GM19351 (cell line): ENCODE measurements around the gene GDF15.
"Not testable (repeated sequence)": the region's sequence is repeated elsewhere in the genome, so short reads cannot be mapped to it uniquely, and the experiment has no call there.

Source experiments
- ATAC-seq: cut with Tn5 transposase; IDR thresholded peaks from one replicate; pipeline ENCODE4 v1.9.1; 2021; ENCODE audit warnings: mild to moderate bottlenecking, moderate library complexity; ENCODE audit not compliant: unreplicated experiment

GDF15 gene

DNA sequence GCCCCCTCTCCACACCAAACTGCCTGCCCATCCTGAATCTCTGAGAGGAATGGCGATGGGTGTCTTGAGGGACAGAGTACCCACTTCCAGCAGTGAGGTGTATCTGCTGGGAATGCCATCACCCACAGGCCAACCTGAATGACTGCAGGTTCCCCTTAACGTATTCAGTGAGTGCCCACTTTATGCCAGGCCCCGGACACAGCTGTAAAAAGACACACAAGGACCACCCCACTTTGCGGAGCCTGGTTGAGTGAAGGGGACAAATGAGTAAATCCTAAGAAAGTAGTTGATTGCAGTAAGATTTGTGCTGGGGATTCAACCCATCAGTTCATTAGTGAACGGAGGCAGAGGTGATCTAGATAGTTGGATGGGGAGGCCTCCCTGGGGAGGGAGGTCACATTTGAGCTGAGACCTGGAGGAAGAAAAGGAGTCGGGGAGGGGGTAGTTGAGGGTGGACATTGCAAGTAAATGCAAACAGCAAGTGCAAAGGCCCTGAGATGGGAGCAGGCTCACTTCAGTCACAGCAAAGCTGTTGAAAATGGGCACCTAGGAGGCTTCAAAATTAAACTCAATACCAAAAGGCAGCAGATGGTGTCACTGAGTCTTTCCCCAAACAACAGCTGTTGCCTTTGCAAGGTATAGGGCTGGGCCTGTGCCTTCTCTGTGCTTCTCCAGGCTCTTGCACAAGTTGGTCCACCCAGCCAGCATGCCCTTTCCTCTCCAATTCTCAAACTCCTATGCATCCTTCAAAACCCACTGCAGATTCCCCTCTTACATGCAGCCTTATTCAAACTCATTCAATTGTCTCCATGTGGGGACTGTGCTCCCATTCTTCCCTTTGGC is 4.3 kb downstream of the GDF15 start:
- ATAC-seq = no peak

DNA sequence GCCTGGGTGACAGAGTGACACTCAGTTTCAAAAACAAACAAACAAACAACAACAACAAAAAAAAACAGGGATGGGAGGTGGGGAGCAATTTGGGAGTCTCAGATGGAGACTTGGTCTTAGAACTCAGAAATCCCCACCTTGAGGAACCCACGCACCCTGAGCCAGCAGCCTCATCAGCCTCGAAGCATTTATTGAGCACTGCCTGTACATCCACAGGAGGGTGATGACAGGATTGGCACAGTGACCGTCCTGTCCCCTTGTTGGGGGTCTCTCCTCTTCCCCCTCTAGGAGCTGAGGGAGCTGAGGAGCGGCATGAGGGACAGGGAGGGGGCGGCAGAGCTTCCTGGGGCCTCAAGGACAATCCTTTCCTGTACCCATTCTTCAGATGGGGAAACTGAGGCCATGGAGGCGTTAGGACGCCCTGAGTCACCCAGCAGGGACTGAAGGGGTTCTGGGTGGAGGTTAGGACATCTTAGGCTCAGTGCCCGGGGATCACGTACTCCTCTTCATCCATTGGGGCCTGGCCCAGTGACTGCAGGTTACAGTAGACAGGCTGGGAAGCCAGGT is 5.6 kb downstream of the GDF15 start:
- no peak for ATAC-seq

DNA sequence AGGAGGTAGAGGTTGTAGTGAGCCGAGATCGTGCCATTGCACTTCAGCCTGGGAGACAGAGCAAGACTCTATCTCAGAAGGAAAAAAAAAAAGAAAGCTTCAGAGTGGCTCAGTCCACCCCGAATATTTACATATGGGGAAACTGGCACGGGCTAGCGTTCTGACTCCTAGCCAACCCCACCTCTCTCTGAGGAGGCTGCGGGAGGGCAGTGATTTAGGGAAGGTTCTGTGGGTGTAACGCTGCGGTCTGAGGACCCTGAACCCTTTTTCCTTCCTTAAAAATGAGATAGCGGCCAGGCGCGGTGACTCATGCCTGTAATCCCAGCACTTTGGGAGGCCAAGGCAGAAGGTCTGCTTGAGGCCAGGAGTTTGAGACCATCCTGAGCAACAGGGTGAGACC is 6.5 kb downstream of the GDF15 start:
- ATAC-seq = no peak

DNA sequence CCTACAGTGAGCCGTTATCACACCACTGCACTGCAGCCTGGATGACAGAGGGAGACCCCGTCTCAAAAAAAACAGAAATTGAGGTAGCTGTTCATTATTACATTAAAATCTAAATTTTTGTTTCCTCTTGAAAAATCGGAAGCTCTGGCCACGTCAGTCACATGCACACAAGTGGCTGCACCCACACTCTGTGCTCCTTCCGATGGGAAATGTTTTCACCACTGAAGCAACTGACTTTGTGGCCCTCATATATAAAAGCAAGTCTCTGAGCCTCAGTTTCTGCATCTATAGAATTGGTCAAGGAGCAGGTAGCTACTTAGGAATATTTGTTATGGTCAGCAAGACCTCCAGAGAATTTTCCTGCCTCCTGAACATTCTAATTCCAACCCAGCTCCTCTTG is 7.0 kb downstream of the GDF15 start:
- no peak for ATAC-seq

DNA sequence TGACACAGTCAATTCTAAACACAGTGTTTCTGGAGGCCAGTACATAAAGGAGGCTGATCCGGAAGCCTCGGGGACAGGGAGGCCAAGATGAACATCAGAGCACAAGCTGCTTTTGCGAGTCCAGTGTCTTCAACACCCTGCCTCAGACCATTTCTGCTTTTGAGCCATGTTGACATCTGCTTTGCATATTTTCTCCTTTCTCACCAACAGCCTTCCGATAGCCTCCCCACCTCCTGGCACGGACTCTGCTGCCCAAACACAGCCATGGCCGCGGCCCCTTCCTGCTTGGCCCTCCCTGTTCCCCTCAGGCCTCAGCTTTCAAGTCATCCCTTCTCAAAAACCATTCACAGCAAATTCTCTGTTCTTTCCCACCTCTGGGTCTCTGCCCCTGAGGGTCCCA is 7.9 kb downstream of the GDF15 start:
- no peak for ATAC-seq

DNA sequence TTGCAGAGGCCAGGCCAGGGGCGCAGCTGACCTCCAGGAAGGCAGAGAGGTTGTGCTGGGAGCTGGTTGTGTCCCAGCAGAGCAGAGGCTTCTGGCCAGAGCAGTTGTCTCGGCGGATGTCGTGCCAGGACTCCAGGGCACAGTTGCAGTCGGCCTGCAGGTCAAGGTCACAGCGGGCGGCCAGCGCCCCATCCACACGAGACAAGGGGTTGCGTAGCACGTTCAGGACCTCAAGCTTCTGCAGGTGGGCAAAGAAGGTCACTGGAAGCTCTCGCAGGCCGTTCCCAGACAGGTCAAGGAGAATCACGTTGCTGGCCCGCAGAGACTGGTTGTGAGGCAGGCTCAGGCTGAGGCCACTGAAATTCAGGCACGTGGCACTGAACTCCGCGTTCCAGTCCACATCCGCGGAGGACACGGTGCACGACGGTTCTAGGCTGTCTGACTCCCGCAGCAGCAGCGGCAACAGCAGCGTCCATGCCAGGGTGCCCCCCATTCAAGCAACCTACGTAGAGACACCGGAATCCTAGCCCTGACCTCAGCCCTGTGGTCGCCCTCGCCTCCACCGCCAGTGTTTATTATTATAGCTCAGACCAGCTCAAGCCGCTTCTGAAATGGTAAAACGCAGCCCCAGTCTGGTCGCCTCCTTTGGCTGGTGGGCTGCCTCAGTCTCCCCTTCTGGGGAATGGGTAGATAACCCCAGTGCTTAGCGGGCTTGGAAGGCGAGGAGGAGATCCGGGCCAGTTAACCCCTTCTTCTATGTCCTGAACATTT is 10.7 kb downstream of the GDF15 start:
- no peak for ATAC-seq

DNA sequence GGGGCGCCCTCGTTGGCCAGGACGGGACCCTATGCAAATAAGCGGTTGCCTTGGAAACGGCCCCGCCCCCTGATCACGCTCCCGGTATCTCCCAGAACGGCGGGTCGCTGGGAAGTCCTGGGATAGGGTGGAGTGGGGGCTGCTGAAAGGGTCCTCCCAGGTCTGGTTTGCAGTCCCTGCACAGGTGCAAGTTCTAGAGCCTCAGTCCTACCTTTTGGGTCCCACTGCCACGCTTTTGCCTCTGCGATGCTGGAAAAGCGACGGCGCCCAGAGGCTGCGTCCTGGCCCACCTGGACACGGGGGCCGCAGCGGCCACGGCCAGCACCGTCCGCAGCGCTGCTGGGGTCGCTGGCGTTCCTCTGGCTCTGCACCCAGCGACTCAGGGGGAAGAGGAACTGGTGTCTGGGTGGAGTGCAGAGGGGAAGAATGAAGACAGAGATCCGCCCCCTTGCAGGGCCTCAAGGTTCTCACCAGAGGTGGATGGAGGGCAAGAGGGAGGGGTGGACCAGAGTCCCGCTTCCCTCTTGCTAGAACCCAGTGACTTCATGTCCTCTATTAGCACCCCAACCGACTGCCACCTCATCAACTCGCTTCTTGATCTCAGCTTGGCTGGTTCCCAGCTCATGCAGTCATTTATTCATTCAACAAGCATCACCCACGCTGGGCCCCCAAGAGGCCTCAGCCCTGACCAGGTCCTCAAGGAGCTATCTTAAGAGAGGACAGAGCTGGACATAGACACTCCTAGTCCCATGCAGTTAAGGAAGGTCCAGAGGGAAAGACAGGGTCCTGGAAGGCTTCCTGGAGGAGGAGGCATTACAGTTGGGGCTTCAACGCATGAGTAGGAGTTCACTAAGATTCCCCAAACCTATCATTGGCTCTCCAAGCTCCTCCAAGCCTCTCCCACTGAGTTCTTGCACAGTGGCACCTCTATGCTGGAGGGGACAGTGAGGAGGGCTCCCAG is 11.6 kb downstream of the GDF15 start, which contains the start of gene LRRC25:
TSS of gene LRRC25 (minus strand) at position 381 of the 961 bp plus-strand sequence. CDS start 659 bp downstream, outside the sequence.
- no peak for ATAC-seq

DNA sequence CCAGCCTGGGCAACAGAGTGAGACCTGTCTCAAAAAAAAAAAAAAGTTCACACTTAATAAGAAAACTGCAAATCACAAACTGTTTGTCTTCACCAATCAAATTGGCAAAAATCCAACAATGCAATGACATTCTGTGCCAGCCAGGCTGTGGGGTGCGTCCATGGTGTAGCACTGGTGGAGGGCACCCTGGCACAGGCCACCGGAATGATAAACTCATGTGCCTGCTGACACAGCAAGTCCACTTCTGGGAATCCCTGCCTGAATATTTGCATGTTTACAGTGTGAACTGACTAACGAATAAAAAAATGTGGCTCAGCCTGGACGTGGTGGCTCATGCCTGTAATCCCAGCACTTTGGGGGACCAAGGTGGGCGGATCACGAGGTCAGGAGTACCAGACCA is 13.1 kb downstream of the GDF15 start:
- no peak for ATAC-seq

DNA sequence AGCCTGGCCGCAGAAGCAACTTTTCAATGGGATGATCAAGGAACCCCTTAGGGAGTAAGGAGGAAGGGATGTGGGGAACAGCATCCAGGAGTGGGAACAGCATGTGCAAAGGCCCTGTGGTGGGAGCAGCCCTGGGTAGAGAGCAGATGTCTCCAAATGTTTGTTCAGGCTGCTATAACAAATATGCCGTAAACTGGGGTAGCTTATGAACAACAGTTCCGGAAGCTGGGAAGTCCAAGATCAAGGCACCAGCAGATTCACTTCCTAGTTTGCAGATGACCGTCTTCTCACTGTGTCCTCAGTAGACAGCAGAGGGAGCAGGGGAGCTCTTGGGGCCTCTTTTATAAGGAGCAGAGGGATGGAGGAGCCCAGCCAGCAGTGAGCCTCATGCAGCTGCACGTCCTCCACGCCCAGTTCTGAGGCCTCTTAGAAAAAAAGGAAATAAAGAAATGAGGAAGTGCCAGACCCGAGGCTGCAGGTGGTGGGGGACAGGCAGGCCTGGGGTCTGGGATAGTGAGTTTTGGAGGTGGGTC is 15.7 kb downstream of the GDF15 start:
- ATAC-seq = no peak

DNA sequence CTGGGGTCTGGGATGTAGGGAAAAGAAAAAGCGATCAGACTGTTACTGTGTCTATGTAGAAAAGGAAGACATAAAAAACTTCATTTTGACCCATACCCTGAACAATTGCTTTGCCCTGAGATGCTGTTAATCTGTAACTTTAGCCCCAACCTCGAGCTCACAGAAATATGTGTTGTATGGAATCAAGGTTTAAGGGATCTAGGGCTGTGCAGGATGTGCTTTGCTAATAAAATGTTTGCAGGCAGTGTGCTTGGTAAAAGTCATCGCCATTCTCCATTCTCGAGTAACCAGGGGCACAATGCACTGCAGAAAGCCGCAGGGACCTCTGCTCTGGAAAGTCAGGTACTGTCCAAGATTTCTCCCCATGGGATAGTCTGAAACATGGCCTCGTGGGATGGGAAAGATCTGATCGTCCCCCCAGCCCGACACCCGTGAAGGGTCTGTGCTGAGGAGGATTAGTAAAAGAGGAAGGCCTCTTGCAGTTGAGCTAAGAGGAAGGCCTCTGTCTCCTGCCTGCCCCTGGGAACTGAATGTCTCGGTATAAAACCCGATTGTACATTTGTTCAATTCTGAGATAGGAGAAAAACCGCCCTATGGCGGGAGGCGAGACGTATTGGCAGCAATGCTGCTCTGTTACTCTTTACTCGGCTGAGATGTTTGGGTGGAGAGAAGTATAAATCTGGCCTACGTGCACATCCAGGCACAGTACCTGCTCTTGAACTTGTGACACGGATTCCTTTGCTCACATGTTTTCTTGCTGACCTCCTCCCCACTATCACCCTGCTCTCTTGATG is 16.7 kb downstream of the GDF15 start:
- ATAC-seq = not testable (repeated sequence)

DNA sequence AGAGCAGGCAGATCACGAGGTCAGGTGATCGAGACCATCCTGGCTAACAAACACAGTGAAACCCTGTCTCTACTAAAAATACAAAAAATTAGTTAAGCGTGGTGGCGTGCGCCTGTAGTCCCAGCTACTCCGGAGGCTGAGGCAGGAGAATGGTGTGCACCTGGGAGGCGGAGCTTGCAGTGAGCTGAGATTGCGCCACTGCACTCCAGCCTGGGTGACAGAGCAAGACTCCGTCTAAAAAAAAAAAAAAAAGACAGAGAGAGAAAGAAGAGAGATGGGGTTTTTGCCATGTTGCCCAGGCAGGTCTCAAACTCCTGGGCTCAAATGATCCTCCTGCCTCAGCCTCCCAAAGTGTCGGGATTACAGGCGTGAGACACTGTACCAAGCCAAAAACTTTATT is 19.8 kb downstream of the GDF15 start:
- ATAC-seq = not testable (repeated sequence)

DNA sequence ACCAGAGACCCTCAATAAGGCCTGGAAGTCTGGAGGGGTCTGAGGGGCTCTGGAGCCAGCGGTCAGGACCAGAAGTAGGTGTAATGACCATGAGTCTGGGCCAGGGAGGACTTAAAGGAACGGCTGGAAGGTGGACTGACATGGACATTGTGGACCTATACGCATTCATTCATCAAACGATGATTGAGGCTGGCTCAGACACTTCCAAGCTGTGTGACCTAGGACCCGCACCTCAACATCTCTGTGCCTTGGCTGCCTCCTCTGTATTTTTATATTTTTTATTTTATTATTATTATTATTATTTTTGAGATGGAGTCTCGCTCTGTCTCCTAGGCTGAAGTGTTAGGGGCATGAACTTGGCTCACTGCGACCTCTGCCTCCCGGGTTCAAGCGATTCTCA is 20.8 kb downstream of the GDF15 start:
- ATAC-seq = no peak

DNA sequence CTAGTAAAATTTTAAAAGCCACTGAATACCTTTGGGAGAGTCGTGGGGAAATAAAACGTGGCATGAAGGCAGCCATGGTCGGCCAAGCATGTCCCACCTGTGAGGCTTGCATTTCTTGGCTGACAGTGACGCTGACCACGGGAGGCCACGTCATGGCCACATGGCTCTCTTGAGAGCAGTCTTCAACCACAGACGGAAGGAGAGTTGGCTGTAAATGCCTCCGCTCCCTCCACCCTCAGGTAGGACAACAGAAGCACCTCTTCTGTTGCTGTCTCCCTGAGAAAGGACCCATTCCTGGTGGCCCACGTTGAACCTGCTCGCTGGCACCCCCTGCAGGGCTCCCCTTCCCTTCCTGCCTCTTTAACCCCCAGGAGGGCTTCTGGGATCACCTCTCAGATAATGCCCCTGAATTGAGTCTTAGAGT is 22.1 kb downstream of the GDF15 start:
- ATAC-seq = no peak

DNA sequence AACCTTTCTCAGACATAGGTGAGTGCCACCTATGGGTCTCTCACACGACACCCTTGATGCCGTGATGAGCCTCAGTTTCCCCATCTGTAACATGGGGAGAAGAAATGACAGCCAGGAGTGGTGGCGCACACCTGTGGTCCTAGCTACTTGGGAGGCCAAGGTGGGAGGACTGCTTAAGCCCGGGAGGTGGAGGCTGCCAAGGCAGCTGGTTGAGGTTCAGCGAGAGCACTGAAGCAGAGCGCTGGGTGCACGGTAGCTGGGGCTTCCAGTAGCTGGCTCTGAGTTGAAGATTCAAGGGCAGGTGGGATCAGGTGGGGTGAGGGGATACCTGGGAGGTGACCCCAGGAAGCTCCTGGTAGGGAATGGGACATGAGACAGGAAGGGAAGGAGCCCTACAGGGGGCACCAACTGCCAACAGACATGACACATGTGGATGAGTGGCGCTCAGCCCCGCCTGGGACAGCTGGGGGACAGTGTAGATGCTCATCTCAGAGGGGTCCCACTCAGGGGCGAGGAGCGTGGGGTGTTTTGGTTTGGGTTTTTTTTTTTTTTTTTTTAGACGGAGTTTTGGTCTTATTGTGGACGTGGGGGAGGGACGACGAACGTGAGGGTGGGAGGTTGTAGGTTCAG is 26.8 kb downstream of the GDF15 start:
- ATAC-seq = no peak

DNA sequence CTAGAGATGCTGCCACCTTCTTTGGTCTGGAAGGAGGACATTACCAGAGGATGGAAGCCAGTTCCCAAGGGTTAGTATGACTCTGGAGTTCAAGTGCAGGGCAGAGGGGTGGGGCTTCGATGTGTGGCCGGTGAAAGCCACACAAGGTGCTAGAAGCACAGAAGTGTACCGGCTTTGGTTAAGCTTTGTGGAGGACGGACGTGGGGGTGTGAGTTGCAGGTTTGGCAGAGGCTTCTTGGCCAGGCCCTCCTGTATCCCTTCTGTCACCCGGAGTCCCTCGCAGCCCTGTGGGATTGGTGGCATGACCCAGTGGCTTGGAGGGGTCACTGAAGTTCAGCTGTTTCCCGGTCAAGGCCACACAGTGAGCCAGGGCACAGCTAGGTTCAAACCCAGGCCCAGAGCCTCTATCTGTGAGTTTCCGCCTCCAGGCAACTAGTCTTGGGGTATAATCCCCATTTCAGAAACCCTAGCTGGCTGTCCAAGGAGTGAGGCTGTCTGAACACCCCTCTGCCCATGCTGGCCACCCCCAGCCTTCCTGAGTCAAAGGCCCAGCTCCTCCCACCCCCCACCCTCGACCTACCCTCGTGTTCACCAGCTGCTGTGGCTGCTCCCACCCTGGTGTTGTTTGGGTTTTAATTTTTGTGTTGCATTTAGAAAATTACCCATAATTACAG is 28.7 kb downstream of the GDF15 start:
- no peak for ATAC-seq

DNA sequence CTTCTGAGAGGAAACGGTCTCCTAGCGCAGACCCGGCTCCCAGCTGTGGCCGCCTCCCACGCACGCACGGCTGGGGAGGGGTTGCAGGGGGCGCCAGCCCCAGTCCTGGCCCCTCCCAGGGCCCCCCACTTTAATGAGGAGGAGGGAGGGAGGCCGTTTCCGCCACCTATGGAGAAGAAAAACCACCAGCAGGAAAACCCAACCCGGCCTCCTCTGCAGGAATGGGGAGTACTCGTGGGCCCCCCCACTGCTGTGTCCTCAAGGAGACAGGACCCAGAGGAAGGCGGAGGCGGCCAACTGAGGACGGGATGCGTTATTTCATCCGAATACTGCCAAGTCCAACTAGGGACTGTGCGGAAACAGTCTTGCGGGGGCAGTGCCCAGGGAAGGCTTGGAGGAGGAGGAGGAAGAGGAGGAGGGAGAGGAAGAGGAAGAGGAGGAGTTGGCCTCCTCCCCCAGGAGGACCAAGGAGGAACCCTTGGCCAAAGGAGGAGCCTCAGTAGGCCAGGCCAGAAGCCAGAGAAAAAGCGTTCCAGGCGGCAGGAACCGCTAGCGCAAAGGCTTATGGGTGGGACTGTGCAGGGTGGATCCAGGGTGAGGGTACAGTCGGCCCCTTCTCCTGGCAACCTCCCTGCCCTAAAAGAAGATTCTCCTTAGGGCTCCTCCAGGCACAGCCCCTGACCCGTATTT is 29.4 kb downstream of the GDF15 start:
- ATAC-seq = no peak

DNA sequence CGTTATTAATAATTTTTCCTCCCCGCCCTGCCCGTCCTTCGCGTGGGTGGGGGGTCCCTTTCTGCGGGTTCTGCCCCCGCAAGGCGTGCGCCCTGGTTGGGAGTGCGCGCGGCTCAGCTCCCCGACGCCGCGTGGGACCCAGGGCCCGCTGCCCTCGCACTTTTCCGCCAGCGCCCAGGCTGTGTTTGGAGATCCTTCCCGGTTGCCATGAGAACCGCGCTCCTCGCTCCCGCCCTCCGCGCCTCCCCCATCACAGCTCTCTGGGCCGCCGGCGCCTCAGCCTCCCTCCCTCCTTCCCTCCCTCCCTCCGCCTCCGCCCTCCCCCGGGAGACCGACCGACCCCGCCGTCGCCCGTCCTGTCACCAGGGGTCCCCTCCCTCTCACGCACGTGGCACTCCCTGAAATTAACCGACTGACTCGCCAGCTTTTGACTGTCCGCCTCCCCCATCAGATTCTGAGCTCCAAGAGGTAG is 30.9 kb downstream of the GDF15 start:
- no peak for ATAC-seq
